Measurements from ENCODE around the gene WWOX. TPM values are rescaled to one million over a fixed set of nuclear protein-coding genes. Genes with fewer than 3 reads are reported as not detected.

WWOX gene
- total RNA-seq, 1 donor from 2014 or later: 9.5 TPM

DNA sequence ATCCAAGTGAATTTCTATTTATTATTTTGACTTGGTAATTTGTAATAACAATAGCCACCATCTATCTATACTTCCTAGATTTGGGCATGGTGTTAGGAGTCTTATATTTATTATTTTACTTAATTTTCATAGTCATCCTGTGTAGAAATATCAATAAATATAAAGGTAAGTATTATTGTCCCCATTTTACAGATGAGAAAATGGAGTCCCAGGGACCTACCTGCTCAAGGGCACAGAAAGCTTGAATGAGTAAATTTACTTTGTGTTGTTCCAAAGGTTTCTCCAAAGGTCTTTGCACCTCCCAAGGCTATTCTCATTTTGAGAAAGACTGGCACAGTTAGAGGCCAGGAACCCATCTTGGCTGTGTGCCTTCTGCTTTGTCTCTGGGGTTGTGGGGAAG is 738.3 kb downstream of the WWOX start:
- no peak for DNase-seq (ENCODE audit: low read depth in 2 of 2)

DNA sequence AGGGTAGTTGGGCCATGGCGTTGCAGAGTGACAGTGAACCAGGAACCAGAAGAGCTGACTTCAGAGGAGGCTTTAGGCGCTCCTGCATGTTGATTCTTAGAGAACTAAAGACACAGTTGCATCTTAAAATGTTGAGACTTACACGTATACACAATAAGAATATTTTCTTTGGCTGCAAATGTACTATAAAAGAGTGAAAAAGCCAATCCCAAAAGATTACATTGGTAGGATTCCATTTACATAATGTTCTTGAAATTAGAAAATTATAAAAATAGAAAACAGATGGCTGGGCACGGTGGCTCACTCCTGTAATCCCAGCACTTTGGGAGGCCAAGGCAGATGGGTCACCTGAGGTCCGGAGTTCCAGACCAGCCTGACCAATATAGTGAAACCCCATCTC is 738.8 kb downstream of the WWOX start:
- DNase-seq (ENCODE audit: low read depth in 2 of 2): no peak

DNA sequence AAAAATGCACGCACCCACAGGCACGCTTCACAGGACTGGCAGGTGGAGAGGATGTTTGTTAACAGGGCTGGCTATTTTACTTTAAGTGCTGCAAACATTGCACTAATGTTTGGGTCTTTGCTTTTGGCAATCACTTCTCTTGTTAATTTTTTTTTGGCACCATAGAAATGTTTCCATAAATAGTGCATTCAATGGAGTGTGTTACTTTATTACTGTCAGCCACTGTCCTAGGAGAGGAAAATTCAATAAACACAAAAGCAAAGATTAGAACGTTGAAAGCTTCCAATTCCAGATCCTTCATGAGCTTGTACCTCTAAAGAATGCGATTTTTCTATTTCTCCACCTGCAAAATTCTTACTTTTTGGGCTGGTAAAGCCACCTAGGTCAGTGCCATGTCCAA is 743.5 kb downstream of the WWOX start:
- no peak for DNase-seq (ENCODE audit: low read depth in 2 of 2)

DNA sequence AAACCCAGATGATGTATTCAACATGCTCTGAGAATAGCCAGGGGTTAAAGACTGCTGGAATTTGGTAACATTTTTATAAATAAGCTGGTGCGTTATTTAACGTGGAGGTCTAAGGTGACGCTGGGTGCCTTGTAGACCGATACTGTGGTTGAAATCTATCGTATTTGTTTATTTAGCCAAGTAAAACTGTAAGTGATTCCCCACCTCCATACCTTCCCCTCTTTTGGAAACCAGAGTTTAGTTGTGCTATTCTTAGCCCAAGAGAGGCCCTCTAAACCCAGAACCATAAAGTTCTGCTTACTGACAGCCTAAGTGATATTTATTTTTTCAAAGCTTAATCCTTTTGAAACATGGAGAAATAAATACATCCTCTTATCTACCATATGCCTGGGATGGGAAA is 744.5 kb downstream of the WWOX start:
- no peak for DNase-seq (ENCODE audit: low read depth in 2 of 2)

DNA sequence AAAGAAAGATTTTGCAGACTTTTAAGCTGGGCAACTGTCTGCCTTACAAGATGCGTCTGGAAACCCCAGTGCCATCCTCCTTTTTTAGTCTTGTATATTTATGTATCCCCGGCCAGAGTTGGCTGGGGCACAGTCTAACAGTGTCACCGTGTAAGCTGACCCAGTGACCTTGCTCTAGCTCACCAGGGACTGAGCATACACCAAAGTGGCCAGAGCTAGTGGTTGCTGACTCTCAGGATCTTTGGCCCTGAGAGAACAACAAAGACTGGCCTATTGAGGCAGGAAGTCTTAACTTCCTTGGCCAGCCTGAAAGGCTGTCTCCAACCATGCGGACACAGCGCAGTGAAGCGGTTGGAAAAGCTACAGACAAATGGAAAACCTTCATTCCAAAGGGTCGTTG is 745.2 kb downstream of the WWOX start:
- no peak for DNase-seq (ENCODE audit: low read depth in 2 of 2)

DNA sequence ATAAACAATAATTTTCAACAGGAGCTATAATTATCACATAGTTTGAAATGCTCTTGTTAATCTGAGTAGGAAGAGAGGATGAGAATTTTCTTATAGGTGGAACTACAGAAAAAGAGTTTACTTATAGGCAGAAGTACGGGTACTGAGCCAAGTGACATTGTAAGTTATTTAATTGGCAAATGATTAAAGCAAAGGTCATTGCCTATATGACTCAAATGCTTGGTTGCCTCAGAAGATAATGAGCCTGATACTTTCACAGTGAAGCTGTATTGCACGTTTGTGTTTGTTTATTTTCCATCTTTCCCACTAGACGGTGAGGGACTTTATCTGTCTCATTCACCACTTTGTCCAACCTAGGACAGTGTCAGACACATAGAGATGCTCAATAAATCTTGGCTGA is 751.8 kb downstream of the WWOX start:
- no peak for DNase-seq (ENCODE audit: low read depth in 2 of 2)

- DNase-seq (ENCODE audit: low read depth in 2 of 2): no peak
Observed at GRCh38 chr16:78852081-78852635, 752.7 kb downstream of the WWOX start.

DNA sequence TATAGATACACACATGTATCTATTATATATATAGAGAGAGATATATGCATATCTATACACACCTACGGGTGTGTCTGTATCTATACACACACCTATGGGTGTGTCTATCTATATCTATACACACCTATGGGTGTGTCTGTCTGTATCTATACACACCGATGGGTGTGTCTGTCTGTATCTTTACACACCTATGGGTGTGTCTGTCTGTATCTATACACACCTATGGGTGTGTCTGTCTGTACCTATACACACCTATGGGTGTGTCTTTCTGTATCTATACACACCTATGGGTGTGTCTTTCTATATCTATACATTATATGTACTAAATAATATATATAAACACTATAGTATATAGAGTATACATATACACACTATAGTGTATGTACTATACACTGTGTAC is 762.6 kb downstream of the WWOX start:
- DNase-seq (ENCODE audit: low read depth in 2 of 2): no peak

- no peak for DNase-seq (ENCODE audit: low read depth in 2 of 2)
Observed at GRCh38 chr16:78866521-78866920, 767.1 kb downstream of the WWOX start.

- no peak for DNase-seq (ENCODE audit: low read depth in 2 of 2)
Observed at GRCh38 chr16:78869492-78869891, 770.0 kb downstream of the WWOX start.

DNA sequence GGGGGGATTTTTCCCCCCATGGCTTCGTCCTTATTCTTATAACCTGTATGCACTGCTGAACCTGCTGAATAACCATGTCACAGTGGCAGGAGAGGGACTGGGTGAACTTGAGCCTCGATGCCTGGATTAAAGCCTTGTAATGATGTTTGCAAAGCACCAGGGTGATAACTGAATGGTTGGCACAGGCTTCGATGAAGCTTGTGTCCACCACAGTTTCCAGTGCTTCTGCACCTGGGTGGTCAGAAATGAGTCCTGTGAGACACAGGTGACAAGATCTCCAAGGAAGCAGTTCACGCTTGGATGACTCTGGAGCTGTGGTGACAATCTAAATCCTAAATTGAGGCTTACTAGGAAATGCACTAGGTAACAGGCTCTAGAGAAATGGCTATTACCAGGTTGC is 771.8 kb downstream of the WWOX start:
- DNase-seq (ENCODE audit: low read depth in 2 of 2): no peak

DNA sequence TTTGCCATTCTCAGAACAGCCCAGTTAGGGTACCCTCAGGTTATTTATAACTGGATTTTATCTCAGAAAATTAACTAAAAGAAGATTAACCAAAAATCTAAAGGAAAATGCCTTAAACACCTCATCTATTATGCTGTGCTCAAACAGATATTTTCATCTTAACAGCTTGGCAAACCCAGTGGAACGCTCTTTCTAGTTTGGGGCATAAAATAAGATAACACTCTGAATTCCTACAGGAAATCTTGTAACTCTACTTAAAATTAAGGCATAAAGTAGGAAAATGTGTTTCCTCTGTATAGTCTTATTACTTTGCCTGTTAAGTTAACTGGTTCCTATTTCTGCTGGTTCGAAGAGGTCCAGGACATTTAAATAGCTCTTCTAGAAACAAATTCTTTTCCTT is 777.2 kb downstream of the WWOX start:
- DNase-seq (ENCODE audit: low read depth in 2 of 2): no peak

- DNase-seq (ENCODE audit: low read depth in 2 of 2): no peak
Observed at GRCh38 chr16:78877114-78877655, 777.7 kb downstream of the WWOX start.

DNA sequence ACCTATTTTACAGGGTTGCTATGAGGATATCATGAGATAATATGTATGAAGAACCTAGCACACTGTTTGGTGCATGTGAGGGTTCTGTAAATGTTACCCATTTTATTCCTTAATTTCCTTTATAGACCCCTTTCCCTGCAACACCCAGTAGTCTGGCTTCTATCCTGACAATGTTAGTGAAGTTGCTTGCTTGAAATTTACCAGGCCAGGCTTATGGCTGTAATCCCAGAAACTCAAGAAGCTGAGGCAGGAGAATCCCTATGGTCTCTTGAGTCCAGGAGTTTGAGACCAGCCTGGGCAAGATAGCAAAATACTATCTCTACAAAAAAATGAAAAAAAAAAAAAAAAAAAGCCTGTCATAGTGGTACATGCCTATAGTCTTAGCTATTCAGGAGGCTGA is 779.1 kb downstream of the WWOX start:
- DNase-seq (ENCODE audit: low read depth in 2 of 2): no peak

- no peak for DNase-seq (ENCODE audit: low read depth in 2 of 2)
Observed at GRCh38 chr16:78879011-78879410, 779.6 kb downstream of the WWOX start.

- no peak for DNase-seq (ENCODE audit: low read depth in 2 of 2)
Observed at GRCh38 chr16:78882150-78882549, 782.7 kb downstream of the WWOX start.

DNA sequence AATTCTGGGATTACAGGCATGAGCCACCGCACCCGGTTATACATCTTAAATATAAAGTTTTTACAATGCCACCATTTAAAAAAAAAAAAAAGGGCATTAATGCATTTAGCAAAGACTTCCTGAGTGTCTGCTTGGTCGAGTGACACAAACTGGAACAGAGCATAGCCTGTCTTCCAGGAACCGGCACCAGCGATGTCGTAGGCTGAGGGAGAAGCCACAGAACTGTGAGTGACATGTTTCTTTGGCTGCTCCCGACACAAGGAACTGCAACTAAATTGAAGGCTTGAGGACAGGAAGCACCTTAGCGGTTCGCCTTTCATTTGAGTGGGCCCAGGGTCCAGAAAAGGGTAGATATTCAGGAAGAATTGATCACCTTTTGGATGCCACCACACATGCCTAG is 783.3 kb downstream of the WWOX start:
- DNase-seq (ENCODE audit: low read depth in 2 of 2): no peak

- no peak for DNase-seq (ENCODE audit: low read depth in 2 of 2)
Observed at GRCh38 chr16:78884204-78884603, 784.8 kb downstream of the WWOX start.

DNA sequence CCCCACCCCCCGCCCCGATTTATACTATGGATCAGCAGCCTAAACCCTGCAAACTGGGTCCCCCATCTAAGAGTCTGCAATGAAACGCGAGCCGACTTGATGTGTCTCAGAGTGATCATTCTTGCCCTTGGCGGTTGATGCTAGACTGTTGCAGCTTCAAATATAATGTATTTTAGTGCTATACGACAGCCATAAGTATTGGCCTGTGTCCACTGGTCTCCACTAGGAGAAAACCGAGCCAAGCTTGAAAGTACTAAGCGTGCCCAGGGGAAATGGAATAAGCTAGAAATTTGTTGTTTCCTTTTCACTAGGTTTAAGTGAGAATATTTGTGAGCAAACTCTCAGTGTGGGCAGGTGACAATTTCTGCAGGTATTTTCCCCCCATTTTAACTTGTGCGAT is 789.9 kb downstream of the WWOX start:
- DNase-seq (ENCODE audit: low read depth in 2 of 2): no peak

GRCh38 chr16:78890373-78890895 is 791.0 kb downstream of the WWOX start:
- DNase-seq (ENCODE audit: low read depth in 2 of 2): no peak

- DNase-seq (ENCODE audit: low read depth in 2 of 2): no peak
Observed at GRCh38 chr16:78892951-78893733, 793.7 kb downstream of the WWOX start.

DNA sequence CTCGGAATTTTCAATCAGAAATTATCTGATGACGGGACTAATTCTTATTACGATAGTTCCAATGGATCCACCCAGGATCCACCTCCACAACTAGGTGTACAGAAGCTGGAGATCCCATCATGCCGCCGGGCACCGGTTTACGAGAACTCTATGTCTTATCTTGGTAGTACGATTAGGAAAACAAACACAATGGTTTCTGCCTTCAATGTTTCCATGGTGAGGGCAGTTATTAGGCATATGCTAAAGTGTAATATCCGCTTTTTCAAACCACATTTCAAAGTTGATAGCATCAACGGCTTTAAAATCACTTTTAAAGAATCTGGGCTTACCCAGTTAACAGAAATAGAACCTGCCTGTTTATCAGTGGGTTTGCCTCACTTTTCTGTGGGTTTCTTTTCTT is 795.4 kb downstream of the WWOX start:
- DNase-seq (ENCODE audit: low read depth in 2 of 2): no peak

- DNase-seq (ENCODE audit: low read depth in 2 of 2): peak in 1 of 2 donors; percentile 21
Observed at GRCh38 chr16:78895681-78896080, 796.2 kb downstream of the WWOX start.
